GM12801 (cell line): ENCODE data around the gene PTGDS.

Experiments used
- TF ChIP-seq, protein P1 (sequence below): IDR thresholded peaks from one replicate; pipeline ENCODE4 v1.5.1; 2011; ENCODE audit warnings: control low read depth; ENCODE audit not compliant: insufficient read length; ENCODE audit errors: extremely low read depth

The PTGDS gene

DNA sequence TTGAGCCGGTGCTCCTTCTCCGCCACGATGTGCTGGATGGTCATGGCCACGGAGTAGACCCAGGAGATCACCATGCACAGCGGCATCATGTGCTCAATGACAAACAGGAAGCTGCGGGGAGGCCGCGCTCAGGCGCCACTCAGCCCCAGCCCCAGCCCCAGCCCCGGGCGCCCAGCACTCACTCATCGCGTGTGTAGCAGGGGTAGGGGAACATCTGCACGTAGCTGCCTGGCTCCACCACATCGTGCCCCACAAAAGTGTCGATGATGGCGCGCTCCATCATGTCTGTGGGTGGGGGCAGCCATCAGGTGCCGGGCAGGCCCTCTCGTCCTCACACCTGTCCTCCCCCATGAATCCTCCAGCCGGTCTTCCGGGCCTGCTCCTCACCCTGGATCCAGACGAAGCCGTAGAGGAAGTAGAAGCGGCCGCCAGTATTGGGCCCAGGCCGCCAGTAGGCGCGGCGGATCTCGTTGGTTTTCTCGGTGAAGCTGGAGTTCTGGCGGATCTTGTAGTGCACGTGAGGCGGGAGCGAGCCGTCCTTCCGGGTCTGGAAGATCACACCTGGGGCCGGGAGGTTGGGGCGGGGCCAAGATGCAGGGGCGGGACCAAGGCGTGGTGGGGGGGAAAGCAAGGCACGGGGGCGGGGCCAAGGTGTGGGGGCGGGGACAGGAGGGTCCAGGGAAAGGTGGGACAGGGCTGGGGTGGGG, 40.6 kb downstream of the PTGDS start:
- TF ChIP-seq, protein P1, sequence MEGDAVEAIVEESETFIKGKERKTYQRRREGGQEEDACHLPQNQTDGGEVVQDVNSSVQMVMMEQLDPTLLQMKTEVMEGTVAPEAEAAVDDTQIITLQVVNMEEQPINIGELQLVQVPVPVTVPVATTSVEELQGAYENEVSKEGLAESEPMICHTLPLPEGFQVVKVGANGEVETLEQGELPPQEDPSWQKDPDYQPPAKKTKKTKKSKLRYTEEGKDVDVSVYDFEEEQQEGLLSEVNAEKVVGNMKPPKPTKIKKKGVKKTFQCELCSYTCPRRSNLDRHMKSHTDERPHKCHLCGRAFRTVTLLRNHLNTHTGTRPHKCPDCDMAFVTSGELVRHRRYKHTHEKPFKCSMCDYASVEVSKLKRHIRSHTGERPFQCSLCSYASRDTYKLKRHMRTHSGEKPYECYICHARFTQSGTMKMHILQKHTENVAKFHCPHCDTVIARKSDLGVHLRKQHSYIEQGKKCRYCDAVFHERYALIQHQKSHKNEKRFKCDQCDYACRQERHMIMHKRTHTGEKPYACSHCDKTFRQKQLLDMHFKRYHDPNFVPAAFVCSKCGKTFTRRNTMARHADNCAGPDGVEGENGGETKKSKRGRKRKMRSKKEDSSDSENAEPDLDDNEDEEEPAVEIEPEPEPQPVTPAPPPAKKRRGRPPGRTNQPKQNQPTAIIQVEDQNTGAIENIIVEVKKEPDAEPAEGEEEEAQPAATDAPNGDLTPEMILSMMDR: no peak

DNA sequence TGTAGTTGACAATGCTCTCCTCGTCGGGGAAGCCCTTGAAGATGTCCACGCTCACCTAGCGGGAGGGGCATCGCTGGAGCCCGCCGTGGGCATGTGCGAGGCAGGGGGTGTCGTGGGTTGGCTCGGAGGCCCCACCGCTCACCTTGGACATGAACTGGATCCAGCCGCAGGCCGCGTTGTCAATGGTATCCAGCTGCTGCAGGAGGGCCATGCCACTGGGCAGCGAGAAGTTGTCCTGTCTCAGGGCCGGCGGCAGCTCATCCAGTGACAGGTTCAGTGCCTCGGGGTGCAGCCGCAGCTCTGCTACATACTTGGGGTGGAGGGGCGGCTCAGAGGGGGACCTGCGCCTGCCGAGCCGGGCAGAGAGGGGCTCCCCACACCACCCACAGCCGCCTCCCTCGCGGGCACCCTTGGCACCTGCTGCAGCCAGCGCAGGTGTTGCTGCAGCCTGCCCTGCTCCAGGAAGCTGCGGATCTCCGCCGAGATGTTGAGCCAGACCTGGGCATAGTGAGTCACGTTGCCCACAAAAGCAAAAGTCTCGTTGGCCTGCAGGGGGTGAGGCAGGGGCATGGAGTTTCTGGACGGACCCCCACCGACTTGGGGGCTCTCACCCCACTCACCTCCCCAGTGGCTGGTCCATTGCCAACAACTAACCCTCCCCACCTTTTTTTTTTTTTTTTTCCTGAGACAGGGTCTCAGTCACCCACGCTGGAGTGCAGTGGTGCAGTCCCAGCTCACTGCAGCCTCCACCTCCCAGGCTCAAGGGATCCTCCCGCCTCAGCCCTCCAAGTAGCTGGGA, 41.7 kb downstream of the PTGDS start:
- TF ChIP-seq, protein P1: no peak

DNA sequence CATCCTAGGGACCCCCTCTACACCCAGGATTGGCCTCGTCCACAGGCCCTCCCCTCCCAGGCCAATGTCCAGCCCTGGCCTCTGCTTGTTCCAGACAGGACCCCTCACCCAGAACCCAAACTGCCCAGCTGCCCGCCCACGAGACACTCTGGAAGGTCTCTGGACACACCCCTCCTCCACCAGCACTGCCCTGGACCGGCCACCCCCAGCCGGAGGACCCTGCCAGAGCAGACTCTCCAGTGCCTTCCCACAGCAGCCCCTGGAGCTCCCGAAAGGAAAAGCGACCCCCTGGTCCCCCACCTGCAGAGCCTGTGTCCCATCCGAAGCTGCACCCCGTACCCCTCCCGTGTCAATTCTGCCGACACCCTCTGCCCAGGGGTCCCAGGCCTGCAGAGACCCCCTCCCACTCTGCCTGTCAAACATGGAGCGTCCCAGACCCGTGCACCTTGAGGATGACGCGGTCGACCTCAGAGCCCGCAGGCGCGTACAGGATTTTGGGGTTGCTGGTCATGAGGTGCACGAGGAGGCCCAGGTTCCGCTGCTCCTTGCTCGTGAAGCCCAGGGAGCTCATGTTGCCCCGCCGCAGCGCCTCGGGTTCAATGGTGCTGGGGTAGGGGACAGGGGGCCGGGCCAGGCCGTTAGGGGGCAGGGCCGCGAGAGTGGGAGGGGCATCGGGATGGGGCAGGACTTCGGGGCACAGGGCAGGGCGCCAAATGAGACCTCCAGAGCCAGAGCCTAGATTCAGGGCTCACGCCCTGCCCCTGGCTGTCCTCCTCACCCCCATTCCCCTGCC, 42.8 kb downstream of the PTGDS start:
- TF ChIP-seq, protein P1: no peak

DNA sequence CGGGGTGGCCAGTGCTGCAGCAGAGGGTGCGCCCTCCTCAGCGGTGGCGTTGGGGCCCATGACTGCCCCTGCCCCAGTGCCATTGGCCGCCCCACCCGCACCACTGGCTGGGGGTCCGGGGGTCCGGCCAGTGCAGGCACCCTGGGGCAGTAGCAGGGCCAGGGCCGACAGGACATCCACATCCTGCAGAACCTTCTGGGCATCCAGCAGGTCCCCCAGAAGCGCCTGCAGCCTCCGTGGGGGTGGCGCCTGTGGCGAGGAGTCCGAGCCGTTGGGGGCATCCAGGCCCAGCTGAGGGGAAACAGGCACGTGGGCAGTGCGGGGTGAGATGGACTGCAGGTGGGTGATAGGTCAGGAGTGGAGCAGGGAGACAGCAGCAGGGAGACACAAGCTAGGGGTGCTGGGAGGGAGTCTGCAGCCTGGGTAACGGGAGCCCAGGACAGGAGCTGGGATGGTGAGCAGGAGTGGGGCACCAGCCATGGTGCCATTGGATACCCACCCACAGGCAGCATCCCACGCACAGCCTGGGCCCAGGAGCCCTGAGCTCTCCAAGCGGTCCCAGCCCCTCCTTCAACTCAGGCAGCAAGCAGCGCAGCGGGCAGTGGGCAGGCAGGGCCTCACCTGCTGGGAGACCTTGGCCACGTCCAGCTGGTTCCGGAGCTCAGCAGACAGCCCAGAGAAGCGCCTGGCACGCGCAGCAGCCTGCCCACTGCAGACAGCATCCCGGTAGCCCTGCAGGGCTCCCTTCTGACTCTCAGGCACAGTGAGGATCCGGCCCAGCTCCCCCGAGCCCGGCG, 43.7 kb downstream of the PTGDS start:
- TF ChIP-seq, protein P1: no peak

DNA sequence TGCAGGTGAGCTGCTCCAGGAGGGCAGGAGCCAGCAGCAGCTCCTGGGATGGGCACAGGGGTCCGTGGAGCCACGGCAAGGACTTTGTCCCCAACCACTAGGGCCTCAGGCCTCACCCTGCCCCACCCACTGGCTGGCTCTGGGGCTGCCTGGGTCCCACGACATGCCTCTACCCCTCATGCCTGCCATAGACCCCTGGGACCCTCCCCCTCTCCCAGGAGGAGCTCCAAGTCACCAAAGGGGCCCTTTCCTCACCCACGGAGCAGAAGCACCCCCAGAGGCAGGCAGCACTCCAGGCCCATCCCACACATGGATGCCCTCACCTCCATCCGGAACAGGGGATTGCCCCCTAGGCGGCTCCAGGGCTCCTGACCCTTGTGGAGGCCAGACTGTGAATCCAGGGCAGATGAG, 44.3 kb downstream of the PTGDS start:
- TF ChIP-seq, protein P1: no peak

DNA sequence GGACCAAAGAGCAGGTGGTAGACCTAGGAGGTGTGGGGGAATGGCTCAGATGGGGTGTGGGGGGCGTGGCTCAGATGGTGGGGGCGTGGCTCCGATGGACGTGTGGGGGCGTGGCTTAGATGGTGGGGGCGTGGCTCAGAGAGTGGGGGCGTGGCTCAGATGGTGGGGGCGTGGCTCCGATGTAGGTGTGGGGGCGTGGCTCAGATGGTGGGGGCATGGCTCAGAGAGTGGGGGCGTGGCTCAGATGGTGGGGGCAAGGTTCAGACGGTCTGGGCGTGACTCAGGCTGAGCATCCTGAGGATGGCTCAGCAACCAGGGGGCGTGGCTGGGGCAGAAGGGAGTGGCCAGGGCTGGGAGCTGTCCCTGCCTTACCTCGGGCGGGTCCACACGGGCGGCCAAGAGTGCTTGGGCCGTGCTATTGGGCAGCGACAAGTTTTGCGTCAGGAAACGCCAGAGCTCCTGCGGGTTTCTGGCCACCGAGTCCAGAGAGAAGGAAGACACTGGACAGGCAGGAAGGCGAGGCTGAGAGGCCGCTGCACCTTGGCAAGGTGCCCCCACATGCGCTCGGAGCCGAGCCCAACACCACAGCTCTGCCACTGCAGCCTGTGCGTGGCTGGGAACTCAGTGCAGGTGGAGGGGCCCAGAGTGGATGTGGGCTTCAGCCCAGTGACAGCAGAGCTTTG, 44.8 kb downstream of the PTGDS start:
- TF ChIP-seq, protein P1: no peak
